H1 (cell line): ENCODE data around the gene OGFR.

ENCODE experiments used
- JUN ChIP-seq: IDR thresholded peaks from 2 replicates; pipeline ENCODE4 v1.6.1; 2011; ENCODE audit warnings: low read depth, mild to moderate bottlenecking, improper control_type of control experiment, low read length
- POLR2A ChIP-seq, 2 experiments: IDR thresholded peaks; 1 replicate in 1 of 2; 2 replicates in 1 of 2; pipeline ENCODE4 v1.6.1; 2011; ENCODE audit warnings: low read depth in 2 of 2, low read length in 2 of 2, mild to moderate bottlenecking in 2 of 2; ENCODE audit errors: control extremely low read depth in 1 of 2
- POLR2AphosphoS5 ChIP-seq: IDR thresholded peaks from 2 replicates; pipeline ENCODE4 v1.6.1; 2011; ENCODE audit warnings: low read depth, low read length
- TAF1 ChIP-seq: IDR thresholded peaks from 2 replicates; pipeline ENCODE4 v1.6.1; 2011; ENCODE audit warnings: mild to moderate bottlenecking, low read depth, low read length
- TF ChIP-seq, protein P1 (sequence below), 3 experiments: IDR thresholded peaks; 1 replicate in 2 of 3; 2 replicates in 1 of 3; pipeline versions ENCODE4 v1.5.1 to v1.6.1; 2011; ENCODE audit warnings: low read length in 3 of 3, mild to moderate bottlenecking in 3 of 3, inconsistent platforms in 2 of 3, low read depth in 1 of 3, moderate library complexity in 1 of 3; ENCODE audit not compliant: insufficient read depth in 1 of 3; ENCODE audit errors: control extremely low read depth in 1 of 3

GRCh38 chr20:62843656-62844055 is 39.0 kb downstream of the OGFR start:
- TF ChIP-seq POLR2AphosphoS5, result no peak
- no peak for TF ChIP-seq POLR2A (IDR thresholded peaks at IDR 0.05; ENCODE audit: control extremely low read depth in 1 of 2, low read depth in 2 of 2, low read length in 2 of 2)
- no peak for TF ChIP-seq JUN
- TF ChIP-seq TAF1, result no peak
- TF ChIP-seq, protein P1, sequence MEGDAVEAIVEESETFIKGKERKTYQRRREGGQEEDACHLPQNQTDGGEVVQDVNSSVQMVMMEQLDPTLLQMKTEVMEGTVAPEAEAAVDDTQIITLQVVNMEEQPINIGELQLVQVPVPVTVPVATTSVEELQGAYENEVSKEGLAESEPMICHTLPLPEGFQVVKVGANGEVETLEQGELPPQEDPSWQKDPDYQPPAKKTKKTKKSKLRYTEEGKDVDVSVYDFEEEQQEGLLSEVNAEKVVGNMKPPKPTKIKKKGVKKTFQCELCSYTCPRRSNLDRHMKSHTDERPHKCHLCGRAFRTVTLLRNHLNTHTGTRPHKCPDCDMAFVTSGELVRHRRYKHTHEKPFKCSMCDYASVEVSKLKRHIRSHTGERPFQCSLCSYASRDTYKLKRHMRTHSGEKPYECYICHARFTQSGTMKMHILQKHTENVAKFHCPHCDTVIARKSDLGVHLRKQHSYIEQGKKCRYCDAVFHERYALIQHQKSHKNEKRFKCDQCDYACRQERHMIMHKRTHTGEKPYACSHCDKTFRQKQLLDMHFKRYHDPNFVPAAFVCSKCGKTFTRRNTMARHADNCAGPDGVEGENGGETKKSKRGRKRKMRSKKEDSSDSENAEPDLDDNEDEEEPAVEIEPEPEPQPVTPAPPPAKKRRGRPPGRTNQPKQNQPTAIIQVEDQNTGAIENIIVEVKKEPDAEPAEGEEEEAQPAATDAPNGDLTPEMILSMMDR (IDR thresholded peaks at IDR 0.05; ENCODE audit: control extremely low read depth in 1 of 3, insufficient read depth in 1 of 3, low read depth in 1 of 3, low read length in 3 of 3), result no peak
